DMS114 treated with DMSO at 0.1 percent for 48 hours (cell line): ENCODE data around the gene LIF.

Source experiments
- DNase-seq: peaks from one replicate; lab custom pipeline; 2025; ENCODE audit not compliant: unreplicated experiment; lab: John Stamatoyannopoulos, UW

LIF gene

DNA sequence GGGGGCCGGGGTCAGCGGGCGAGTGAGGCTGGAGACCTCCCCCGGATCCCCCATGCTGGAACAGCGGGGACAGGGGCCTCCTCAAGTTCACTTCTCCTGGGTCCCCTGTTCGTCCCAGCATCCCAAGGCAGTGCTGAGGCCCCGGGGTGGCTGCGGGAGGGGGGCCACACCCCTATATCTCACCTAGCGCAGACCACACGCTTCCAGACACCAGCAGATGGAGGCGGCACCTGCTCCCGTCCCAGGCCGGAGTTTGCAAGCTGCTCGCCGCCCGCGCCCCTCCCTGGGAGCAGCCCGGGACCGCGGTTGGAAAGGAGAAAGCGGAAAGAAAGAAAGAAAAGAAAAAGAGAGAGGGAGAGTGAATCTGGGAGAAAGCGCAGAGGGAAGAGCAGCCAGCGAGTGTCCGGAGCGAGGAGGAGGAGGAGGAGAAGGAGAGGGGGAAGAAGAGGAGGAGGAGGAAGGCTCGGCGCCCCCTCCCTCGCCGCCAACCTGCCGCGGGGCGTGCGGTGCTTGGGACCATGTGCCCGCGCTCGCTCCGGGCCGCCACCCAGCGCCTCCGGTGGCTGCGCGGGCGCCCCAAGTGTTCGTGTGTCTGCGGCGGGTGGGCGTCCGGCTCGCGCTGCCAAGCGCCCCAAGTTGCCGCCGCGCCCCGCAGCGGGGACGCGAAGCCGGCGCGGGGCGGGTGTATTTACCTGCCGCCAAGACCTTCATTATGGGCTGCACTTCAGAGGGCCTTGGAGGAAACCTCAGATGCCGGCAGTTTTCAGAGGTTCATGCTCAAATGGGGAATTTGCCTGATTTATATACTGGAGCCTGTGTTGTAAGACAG is at the start of gene LIF:
TSS of gene LIF (minus strand) at position 775 of the 829 bp plus-strand sequence. CDS start at position 711, 64 bp downstream.
- no peak for DNase-seq

DNA sequence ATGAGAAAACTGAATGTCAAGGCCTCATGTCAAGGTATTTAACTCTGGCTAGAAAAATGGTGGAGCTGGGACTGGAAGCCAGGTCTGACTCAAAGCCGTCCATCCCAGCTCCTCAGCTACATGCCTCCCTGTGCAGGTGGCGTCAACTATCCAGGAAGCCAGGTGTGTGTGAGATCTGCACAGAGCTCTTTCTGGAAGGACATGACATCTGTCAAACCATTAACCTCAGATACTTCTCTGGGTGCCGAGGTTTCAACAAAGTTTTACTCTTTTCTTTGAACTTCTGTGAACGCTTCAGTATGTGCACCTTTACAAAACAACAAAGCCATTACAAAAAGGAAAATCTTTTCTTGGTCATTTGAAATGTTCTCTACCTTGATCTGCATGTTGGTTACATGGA is 49.8 kb upstream of the LIF start:
- DNase-seq: no peak

DNA sequence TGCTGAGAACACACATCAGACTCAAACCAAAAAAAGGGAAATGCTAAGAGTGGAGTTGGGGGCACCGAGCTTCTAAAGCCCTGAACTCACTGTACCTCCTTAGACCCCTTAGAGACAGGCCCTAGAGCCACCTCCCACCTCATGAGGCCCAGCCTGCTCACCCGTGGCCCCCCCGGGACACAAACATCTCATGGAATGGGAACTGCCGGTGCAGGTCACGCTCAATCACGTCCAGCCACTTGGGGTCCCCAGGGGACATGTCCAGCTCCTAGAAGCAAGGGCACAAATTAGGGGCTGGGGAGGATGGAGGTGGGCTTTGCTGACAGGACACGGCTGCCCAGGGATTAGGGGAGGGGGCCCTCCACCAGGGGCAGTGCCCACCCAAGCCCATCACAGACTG is 49.0 kb upstream of the LIF start:
- no peak for DNase-seq

DNA sequence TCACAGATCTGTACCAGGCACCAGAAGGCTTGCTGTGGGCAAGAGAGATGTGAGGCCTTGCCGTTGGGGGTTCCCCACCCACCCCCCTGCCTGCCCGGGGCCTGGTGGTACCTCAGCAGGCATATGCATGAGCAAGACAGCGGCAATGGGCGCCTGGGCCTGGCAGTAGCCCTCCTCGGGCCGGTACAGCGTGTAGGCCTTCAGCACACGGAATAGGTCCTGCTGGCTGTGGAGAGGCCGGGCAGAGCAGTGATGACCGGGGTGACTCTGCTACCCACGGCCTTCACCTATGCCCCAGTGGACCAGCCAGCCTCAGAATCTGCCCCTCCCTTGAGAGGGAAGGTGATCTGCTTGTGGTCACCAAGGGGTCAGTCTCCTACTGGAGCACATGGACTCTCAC is 48.3 kb upstream of the LIF start:
- DNase-seq: no peak

DNA sequence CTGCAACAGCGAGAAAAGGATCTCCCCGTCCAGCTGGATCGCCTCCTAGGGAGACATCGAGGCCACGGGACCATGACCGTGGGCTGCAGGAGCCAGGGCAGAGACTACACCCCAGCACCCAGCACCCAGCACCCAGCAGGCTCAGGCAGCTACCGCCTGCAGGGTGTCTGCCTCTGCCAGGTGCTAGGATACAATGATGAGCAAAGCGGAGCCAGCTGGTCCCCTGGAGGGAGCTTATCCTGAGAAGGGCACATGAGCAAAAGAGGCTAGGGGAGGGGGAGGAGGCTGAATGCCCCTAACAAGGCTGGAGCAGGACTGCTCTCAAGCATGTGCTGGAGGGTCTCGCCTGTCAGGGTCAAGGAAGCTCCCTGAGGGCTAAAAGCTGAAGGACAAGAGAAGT is 47.5 kb upstream of the LIF start:
- no peak for DNase-seq

DNA sequence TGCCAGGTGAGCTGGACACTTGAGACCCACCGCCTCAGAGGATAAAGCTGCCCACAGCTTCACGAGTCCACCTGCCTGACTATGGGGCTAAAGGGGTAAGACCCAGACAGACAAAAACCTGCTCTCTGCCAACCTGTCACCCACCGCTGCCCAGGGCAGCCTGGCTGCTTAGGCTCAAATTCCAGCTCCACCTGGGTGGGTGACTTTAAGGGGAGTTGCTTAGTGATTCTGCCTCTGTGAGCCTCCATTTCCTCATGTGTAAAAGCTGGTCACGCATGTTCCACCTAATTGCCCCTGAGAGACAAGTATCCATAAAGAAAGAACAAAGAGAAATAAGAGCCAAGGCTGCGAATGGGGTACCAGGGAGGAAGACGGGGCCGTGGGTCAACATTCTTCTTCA is 46.5 kb upstream of the LIF start:
- DNase-seq: no peak

DNA sequence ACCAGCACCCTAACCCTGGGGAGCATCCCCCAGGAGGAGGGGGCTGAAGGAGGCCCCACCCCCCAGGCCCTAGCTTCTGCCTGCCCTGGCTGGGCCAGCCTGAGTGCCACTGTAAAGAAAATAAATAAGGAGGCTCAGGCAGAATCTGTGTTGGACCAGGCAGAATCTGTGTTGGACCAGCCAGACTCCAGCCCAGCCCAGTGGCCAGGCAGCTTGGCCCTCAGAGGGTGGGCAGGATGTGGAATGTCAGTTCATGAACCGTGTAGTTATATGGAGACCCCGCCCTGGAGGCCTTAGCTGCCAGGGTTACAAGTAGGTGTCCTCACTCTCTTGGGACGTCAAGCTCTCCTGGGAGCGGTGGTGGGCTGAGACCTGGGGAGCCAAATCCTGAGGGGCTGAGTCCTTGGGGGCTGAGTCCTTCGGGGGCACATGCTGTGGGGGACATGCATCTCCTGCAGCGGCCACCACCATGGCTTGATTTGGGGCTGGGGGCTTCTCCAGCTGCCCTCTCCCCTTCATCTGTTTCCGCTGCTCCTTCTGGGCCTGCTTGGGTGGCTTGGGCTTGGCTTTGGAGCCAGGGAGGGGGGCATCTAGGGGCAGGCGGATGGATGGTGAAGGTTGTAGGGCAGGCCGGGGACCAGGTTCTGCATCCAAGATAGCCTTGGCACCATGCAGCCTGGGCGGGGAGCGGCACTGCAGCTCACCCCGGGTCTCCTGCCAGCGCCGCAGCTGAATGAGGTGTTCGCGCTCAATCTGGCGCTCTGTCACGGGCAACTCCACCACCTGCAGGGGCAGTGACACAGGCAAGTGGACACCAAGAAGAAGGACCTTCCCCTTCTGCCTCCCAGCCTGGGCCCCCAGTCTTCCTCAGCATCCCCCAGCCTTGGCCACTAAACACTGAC is 45.8 kb upstream of the LIF start:
- no peak for DNase-seq

DNA sequence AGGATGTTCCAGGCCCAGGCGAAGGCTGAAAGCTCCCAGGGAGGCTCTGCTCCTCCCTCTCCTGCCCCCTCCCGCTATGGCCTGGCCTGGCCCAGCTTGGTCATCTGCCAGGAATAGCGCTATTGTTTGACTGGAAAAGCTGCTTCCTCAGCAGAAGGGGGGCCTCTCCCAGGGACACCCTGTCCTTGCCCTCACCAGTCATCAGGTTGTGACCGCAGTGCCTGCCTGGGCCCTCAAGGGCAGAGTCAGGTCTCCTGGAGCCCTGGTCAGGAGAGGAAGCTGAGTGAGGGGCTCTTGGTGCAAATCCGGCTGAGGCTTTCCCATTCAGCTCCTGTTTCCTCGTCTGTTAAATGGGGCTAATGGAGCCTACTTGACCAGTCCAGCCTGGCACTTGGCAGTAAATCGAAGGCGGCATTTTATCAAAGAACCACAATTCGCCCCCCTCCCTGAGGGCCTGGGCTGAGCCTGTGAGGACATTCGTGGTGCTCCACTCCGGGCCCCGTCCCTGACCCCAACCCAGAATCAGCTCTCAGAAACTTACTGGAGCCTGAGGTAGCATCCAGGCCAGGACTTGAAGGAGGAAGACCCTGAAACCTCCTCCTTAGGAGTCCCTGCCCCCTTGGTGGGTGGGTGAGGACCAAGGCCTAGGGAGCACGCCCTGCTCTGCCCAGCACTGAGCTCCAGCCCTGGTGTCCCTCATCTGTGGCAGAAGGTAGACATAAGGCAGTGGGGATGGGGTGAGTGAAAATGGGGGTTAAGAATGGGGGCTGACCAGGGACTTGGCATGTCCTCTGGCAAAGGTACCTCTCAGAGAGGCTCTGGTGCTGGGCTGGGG is 44.7 kb upstream of the LIF start:
- DNase-seq: no peak

DNA sequence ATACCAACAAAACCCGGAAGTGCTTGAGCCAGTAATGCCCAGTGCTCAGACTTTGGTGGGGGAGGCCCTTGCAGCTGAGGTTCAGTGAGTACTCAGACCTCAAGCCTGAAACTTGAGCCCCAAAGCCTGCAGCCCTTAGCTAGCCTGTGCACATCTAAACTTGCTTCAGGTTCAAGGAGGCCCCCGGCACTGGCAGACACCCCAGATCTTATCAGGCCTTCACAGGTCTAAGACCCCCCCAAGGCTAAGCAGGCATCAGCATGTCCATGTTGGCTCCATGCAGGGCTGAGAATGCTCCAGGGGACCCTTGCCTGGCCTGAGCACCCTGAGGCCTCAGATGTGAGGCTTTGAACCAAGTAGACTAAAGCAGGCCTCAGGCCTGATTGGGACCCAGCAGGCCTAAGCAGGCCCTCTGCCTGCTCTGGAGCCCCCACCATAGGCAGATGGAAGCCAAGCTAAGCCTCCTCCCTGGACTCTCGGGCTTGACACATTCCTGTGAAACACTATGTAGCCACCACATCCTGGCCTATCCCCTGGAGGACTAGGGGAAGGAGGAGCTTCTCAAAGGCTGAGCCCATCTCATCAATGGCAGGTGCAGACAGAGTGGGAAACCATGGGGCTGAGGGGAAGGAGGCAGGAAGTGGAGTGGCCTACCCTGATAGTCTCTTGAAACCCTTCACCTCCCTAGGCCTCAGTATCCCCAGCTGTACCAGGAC is 43.9 kb upstream of the LIF start:
- no peak for DNase-seq

DNA sequence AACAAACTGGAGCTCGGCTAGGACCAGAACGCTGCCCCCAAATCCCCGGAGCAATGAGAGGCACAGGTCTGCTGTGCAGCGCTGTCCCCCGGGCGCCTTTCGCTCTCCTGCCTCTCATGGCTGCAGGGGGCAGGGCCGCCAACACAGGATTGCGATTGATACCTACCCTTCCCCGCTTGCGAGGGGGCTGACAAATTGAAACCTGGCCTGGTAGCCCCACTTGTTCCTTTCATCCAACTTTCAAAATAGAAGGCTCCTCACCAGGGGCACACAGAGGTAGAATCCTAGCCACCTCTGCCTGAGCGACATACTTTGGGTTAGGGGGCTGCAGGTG is 43.4 kb upstream of the LIF start:
- DNase-seq: no peak

DNA sequence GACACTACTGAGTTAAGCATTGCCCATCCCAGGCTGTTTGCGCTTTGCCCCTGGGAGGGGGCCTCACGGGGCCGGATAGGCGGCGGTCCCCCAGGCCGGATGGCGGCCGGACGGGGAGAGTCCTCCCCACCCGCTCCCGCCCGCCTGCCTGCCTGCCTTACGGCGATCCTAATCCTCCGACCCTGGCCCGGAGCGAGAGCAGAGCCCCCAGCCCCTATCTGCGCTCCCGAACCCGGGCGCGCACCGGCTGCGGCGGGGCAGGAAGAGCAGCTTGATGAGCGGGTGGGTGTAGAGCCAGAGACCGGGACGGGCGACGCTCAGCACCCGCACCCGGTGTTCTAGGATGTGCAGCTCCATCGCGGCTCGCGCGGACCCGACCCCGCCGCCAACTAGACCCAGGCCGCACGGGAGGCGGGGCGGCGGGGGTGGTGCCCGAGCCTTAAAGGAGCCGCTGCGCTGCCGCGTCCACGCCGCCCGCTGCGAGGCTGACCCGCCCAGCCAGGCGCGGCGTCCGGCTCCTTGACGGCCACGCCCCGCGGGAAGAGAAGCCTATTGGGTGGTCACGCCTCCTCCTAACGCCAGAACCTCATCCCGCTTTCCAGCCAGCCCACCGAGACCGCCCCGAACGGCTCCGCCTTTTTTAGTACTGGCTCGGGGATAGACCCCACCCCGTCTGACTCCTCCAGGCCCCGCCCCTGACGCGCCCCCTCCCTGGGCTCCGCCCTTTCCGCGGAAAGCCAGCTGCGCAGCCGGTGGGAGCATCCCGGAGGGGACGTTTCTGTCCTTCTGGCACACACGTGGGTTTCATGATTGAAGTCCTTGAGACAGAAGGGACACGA is 42.8 kb upstream of the LIF start, which contains the start of gene CASTOR1:
TSS of gene CASTOR1 (minus strand) at position 365 of the 839 bp plus-strand sequence. CDS start at position 357, 8 bp downstream.
- peak; percentile 96 for DNase-seq

DNA sequence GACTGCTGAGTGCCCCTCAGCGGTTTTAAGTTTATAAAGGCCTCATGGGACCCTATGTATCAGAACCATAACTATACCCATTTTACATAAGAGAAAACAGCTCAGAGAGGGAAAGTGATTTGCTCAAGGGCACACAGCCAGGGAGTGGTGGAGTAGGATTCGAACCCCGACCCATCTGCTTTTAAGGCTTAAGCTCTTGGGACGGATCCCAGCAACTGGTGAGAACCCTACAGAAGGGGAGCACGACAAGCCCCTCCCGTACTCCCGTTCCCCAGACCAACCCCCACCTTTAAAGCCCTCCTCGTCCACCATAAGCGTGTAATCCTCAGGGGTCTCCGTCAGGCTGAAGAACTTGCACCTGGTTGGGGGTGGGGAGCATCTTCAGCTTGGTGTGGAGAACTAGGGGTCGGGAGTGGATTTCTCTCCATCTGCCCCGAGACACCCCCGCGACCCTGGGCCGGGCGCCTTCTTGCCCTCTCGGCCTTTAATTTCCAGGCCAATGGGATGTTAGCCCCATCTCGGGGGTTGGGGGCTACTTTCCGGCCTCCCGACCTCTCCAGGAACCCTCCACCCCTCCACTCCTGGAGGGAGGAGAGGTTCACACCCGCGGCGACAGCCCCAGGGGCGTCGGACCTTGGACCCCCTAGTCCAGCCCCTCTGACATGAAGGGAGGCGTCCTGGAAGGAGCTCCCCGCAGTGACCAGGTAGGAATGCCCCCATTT is 42.0 kb upstream of the LIF start:
- DNase-seq: no peak

DNA sequence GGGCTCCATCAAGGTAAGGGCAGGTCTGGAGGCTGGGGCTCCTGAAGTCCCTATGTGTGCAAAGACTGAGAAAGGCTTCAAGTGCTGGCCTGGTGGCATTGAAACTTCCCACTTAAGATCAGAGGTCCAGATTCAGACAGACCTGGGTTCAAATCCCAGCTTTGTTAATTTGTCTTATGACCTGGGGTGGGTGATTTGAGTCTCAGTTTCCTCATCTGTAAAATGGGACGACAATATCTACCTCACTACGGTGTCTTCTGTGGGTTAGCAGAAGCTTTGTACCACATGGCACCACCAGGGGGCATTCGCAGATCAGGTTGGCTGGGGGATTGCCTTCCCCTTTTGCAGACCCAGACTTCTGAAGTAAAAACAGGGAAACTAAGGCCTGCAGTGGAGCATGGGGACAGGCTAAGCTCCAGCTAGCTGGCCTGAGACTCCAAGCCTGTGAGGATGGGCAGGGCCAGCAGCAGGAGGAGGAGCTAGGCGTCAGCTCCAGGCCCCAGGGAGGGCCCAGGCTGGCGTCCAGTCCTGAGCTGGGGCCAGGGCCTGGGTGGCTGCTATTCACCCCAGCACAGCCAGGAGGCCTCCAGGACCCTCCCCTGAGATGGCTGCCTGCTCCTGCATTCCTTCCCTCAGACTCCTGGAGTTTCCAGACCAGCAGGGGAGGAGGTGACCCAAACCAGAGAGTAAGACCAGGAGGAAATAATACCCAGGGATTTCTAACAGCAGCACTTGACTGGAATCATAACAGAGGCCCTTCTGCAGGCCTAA is 41.3 kb upstream of the LIF start:
- DNase-seq: peak; percentile 53

DNA sequence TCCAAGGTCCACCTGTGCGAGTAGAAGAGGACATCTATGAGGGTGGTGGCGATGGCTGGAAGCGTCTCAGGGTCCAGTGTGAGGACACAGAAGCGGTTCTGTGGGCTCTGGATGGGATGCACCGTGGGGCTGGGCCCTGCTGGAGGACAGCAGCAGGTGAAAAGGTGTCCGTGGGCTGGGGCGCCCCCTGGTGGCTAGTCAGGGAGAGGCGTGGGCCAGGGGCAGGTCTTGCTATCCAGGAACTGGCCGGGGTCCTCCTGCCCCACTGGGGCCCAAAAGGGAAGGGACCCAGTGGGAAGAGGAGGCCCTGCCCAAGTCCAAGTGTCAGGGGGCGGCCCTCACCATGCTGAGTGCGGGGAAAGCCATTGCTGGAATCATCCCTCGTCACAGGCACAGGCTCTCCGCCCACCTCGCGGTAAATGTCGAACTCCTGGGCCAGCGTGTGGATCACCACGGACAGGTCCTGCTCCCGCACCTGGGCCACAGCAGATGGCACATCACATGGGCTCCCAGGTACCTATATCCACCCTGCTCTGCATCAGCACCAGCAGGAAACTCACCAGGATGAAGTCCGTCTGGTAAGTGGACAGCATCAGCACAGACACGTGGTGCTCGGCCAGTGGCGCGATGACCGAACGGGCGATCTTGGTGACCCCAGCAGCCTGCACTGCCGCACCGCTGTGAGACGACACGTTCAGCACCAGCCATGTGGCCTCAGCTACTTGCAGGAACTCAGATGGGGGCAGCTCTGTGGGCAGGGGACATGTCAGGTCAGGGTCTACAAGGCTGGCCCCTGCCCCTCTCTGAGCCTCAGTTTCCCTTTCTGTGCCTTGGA is 40.5 kb upstream of the LIF start:
- peak; percentile 5 for DNase-seq

DNA sequence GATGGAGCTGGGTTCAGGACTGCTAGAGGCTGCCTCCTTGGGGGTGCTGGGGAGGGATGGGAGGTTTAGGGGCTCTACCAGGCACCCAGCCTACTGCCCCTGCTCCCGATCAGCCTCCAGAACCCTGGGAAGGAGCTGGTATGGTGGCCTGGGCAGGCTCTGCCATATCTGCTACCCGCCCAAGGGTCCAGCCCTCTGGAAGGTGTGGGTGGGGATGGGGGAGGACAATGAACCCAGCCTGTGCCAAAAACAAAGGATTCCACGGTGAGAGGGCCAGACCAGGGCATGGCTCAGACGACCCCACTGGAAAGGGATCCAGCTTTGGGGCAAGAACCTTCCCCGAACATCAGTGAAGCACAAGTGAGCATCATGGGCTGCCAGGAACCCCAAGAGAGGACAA is 39.8 kb upstream of the LIF start:
- no peak for DNase-seq

DNA sequence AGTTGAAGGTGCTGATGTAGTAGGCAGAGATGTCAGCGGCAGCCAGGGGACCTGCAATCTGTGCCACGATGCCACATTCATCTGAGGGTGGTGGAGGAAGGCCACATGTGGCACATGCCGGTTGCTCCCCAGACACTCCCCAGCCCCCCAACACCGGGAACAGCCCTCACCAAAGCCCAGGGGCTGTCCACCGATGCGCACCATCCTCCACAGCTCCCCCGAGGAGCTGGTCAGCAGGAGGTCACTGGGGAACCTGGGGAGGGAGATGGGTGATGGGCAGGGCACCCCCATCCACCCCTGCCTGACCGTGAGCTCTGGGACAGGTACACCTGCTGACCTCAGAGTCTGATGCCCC is 39.3 kb upstream of the LIF start:
- DNase-seq: no peak

DNA sequence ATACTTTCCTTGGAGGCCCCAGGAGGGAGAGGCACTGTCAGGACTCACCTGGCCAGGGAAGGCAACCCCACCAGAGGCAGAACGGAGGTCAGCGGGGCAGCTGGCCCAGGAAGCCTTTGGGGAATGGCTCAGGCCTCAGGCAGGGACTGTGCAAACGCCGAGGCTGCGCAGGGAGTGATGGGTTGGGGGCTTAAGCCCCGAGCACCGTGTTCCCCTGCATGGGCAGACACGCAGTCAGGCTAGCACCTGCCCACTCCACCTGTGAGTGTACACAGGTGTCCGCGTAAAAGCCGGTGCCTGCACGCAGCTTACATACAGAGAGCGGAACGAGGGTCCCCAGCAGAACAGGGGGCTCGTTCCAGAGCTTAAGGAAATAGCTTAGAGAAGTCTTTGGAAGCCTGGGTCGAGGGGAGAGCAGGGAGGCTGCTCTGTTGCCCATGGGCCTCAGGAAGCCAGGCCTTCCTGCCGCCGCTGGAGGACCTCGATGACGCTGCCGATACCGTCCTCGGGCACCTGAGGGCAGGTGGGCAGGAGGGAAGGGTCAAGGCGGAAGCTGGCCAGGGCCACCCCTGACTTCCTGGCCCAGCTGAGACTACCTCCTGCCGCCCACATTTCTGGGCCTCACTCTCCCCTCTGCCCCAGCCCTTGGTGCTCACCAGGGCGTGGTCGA is 38.8 kb upstream of the LIF start:
- no peak for DNase-seq
